NB4 (cell line): ENCODE measurements around the gene NR2C2AP.

ENCODE experiments used
- DNase-seq: peaks from one replicate; pipeline ENCODE4 v3.0.0; 2010; ENCODE audit warnings: low read depth
- H3K4me3 ChIP-seq: one replicate; pipeline ENCODE4 v1.5.1; 2011; ENCODE audit warnings: mild to moderate bottlenecking, low read depth, low read length, moderate library complexity
- CTCF ChIP-seq: IDR thresholded peaks from one replicate; pipeline ENCODE4 v1.5.1; 2012; ENCODE audit warnings: low read depth, low read length
- MAX ChIP-seq: IDR thresholded peaks from 2 replicates; pipeline ENCODE4 v1.6.1; 2011; ENCODE audit warnings: low read depth, low read length
- MYC ChIP-seq: IDR thresholded peaks from 2 replicates; pipeline ENCODE4 v1.6.1; 2011; ENCODE audit warnings: low read depth, low read length
- POLR2A ChIP-seq: IDR thresholded peaks from 2 replicates; pipeline ENCODE4 v1.6.1; 2011; ENCODE audit warnings: mild to moderate bottlenecking; ENCODE audit not compliant: insufficient read length; ENCODE audit errors: extremely low read depth

Gene NR2C2AP

GRCh38 chr19:19193926-19194325 lies 9.3 kb downstream of the NR2C2AP start:
- peak overlapping the region; percentile 96 for H3K4me3 ChIP-seq

DNA sequence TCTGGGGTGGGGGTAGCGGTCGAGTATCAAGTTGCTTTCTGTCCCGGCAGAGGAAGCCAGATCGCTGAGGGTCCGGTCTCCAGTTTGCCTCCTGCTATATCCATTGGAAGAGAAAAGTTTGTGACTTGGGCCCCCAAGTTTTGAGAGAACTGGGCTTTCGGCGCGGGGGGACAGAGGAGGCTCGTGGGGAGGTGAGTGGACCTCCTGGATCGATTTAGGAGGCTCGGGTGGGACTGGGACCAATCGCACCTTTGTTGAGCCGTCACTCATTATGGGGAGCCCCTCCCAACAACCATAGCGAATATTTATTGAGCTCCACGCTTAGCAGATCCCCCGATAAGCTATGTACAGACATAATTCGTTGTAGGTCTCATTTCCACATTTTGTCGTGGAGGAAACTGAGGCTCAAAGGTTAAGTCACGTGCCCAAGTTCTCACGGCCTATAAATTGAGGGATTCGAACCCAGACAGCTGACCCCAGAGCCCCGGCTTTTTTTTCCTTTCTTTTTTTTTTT lies 10.2 kb downstream of the NR2C2AP start:
- H3K4me3 ChIP-seq: peak overlapping the region; percentile 96
- DNase-seq: no peak
- TF ChIP-seq CTCF: no peak
- 0 out of 2 replicates have a peak, but pooled peaks have one; percentile 20 for TF ChIP-seq MAX
- TF ChIP-seq MYC: peak; percentile 27
- TF ChIP-seq POLR2A: peak; percentile 66

More at GRCh38 chr19:19193926-19194325, 9.3 kb downstream of the NR2C2AP start:
- DNase-seq: no peak
- TF ChIP-seq CTCF (no peak), POLR2A (no peak), MAX (no peak), MYC (no peak)

- peak within 1 kb of the TSS; percentile 97 for H3K4me3 ChIP-seq
- peak; percentile 99 for DNase-seq
- TF ChIP-seq MYC (peak; percentile 16; the same call in 1 of the 2 replicates), MAX (0 out of 2 replicates have a peak, but pooled peaks have one; percentile 51), CTCF (no peak), POLR2A (peak; percentile 55)
Observed at GRCh38 chr19:19192078-19192882, 10.9 kb downstream of the NR2C2AP start, which contains the start of the genes BORCS8 and RFXANK. Gene BORCS8 (minus strand): TSS chr19:19192152. CDS start chr19:19192117, 35 bp downstream. Gene RFXANK (plus strand): TSS chr19:19192258. CDS start chr19:19193947, 1,689 bp downstream.

- DNase-seq: no peak
- no peak for TF ChIP-seq MYC
- TF ChIP-seq MAX: no peak
- TF ChIP-seq POLR2A: no peak
- no peak for TF ChIP-seq CTCF
Observed at GRCh38 chr19:19191768-19192077, 11.5 kb downstream of the NR2C2AP start.

GRCh38 chr19:19186742-19187141 lies 16.5 kb downstream of the NR2C2AP start:
- DNase-seq: no peak
- no peak overlapping the region for H3K4me3 ChIP-seq
- no peak for TF ChIP-seq MAX
- no peak for TF ChIP-seq MYC
- no peak for TF ChIP-seq CTCF
- no peak for TF ChIP-seq POLR2A

More at GRCh38 chr19:19191768-19192077, 11.5 kb downstream of the NR2C2AP start:
- H3K4me3 ChIP-seq: peak overlapping the region; percentile 97
